Measurements from ENCODE around the gene NPIPB12.
"Not testable (repeated sequence)": the region's sequence is repeated elsewhere in the genome, so short reads cannot be mapped to it uniquely, and the experiment has no call there.

NPIPB12 gene

GRCh38 chr16:29506308-29506707 is at the start of gene NPIPB12:
Gene NPIPB12, minus strand, starts transcription at chr16:29506408.
- not testable (repeated sequence) for DNase-seq

- not testable (repeated sequence) for DNase-seq
These were observed 15.3 kb upstream of the NPIPB12 start for GRCh38 chr16:29521520-29521919.

GRCh38 chr16:29482276-29482675 is 23.9 kb downstream of the NPIPB12 start:
- DNase-seq, result not testable (repeated sequence)

GRCh38 chr16:29472065-29472464 is 34.1 kb downstream of the NPIPB12 start:
- DNase-seq, result not testable (repeated sequence)

- DNase-seq, result not testable (repeated sequence)
These were observed 36.5 kb downstream of the NPIPB12 start for GRCh38 chr16:29469660-29470059.

GRCh38 chr16:29467654-29468366 is 38.4 kb downstream of the NPIPB12 start:
- DNase-seq, result not testable (repeated sequence)

- DNase-seq, result not testable (repeated sequence)
These were observed 39.3 kb downstream of the NPIPB12 start for GRCh38 chr16:29466904-29467303.

- DNase-seq, result not testable (repeated sequence)
These were observed 40.0 kb downstream of the NPIPB12 start for GRCh38 chr16:29465985-29466824.

GRCh38 chr16:29460647-29461030 is 45.6 kb downstream of the NPIPB12 start:
- DNase-seq, result not testable (repeated sequence)

- not testable (repeated sequence) for DNase-seq
These were observed 46.2 kb downstream of the NPIPB12 start, which contains the start of gene SULT1A4 for GRCh38 chr16:29459706-29460646. Gene SULT1A4, plus strand, starts transcription at chr16:29459913. Its CDS starts 1,473 bp downstream, at chr16:29461386.

GRCh38 chr16:29457660-29458059 is 48.5 kb downstream of the NPIPB12 start:
- not testable (repeated sequence) for DNase-seq

- DNase-seq, result not testable (repeated sequence)
These were observed 51.4 kb downstream of the NPIPB12 start for GRCh38 chr16:29454828-29455227.

- DNase-seq, result not testable (repeated sequence)
These were observed 51.9 kb downstream of the NPIPB12 start, which contains the start of the genes BOLA2 and SLX1B for GRCh38 chr16:29454269-29454668. Gene BOLA2, minus strand, starts transcription at chr16:29454351. Its CDS starts 98 bp downstream, at chr16:29454253. Gene SLX1B, plus strand, starts transcription at chr16:29454533.

- DNase-seq, result not testable (repeated sequence)
These were observed 52.5 kb downstream of the NPIPB12 start for GRCh38 chr16:29453754-29454153.
